ENCODE results near the gene TTLL11. TPM values are rescaled to one million over a fixed set of nuclear protein-coding genes. Genes with fewer than 3 reads are reported as not detected.

TTLL11 gene
- polyA plus RNA-seq, 4 donors: 6.6 to 9.3 (median 7.9) TPM

DNA sequence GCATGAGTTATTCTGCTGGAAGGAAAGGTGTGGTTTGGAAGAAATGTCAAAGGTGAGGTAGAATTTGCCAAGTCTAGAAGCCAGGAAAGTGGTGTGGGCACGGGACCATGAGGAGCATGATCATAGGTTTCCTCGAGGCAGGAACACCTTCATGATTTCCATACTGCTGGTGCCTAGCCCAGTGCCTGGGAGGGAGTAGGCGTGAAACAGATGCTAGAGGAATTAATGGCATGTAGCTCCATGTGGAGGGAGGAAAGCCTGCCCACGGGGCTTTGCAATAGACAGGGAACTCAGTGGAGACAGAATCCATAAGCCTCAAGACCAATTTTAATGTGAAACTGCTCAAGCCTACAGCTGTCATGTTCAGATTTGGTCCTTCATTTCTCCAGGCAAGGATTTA, 35.1 kb downstream of the TTLL11 start:
- DNase-seq (ENCODE audit: low read depth in 4 of 4, low spot score in 3 of 4): no peak

DNA sequence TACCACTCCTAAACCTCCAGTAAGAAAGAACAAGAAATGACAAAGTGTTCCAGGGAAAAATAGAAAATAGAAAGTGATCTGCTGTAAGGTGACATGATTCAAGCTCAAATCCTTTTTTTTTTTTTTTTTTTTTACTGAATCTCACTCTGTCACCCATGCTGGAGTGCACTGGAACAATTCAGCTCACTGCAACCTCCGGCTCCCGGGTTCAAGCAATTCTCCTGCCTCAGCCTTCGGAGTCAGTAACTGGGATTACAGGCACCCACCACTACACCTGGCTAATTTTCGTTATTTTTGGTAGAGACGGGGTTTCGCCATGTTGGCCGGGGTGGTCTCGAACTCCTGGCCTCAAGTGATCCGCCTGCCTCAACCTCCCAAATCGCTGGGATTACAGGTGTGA, 35.9 kb downstream of the TTLL11 start:
- DNase-seq (ENCODE audit: low read depth in 4 of 4, low spot score in 3 of 4): no peak

DNA sequence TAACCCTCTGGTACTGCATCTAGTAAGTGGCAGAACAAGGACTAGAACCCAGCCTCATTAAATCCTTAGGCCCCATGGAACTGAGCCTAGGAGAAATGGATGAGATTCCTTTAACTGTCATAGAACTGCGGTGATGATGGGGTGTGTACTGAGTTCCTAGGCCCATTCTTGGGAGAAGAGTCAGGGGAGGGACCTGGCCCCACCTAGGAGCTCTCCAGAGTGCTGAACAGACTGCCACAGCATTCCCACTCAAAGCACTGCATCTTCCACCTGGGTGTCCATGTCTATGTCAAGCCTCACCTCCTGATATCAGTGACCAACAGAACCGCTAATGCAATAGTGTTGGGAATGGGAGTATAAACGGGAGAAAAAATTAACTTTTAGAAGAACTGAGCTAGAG, 36.6 kb downstream of the TTLL11 start:
- peak in 3 of 4 donors; percentile 12 to 34 (median 17) for DNase-seq (ENCODE audit: low read depth in 4 of 4, low spot score in 3 of 4)

DNA sequence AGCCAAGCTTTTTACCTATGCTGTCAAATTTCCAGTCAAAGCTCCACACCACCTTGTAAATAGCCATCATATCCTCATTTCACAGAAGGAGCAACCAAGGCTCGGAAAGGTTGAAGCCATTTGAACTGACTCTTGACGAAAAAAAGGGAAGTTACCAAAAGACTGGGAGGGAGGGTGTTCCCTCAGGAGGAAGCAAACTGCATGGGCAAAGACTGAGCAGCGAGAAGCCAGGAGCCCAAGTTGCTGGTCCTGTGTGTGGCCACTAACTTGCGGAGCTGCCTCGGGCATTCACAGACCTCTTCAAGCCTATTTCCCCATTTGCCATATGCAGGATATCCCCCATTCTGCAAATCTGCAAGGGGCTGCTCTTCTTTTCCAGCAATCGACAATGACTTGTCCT, 37.4 kb downstream of the TTLL11 start:
- DNase-seq (ENCODE audit: low read depth in 4 of 4, low spot score in 3 of 4): no peak

DNA sequence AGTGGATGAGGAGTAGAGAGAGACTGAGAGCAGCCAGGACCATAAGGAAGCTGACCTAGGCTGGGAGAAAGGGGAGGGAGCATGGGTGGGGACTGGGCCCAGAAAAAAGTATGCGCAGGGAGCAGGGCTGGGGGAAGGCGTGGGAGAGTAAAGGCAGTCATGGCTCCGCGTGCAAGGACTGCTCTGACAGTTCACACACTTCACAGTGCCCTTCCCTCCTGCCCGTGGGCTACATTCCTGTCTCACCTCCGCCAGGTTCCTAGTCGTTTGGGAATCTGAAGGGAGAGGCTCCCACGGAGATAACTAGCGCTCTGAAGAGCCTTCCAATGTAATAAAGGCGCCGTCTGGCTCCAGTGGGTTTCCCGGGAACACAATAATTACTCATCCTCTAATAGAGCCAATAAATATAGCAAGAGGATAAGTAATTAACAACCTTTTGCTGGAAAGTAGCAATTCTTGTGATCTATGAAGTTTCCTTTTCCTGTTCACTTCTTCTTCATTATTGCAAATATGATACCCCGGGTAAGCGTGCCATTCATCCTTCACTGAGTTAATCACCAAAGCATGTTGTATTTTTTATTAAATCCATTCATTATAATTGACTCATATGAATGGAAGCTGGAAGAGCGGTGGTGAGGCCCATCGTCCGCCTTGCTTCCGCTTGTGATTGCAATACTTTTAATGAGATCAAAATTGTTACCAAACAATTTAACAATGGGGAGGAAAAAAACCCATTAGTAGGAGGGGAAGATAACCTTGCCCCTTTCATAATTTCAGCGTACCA, 39.3 kb downstream of the TTLL11 start:
- no peak for DNase-seq (ENCODE audit: low read depth in 4 of 4, low spot score in 3 of 4)

DNA sequence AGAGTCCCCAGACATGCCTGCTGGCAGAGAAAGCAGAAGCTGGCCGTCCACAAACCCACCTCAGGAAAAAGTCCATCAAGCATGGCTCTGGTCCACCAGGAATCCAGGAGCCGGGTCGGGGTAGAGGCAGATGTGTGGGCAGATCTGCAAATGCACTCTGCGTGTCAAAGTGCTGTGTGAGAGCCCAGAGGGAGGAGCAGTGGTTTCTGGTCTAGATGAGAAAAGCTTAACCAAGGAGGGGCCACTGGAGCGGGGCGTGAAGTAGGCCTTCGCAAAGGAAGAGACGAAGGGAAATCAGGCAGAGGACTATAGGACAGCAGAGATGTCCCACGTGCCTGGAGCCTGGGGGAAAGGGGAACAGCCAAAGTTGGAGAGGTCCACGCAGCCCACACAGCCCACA, 40.0 kb downstream of the TTLL11 start:
- DNase-seq (ENCODE audit: low read depth in 4 of 4, low spot score in 3 of 4): no peak

DNA sequence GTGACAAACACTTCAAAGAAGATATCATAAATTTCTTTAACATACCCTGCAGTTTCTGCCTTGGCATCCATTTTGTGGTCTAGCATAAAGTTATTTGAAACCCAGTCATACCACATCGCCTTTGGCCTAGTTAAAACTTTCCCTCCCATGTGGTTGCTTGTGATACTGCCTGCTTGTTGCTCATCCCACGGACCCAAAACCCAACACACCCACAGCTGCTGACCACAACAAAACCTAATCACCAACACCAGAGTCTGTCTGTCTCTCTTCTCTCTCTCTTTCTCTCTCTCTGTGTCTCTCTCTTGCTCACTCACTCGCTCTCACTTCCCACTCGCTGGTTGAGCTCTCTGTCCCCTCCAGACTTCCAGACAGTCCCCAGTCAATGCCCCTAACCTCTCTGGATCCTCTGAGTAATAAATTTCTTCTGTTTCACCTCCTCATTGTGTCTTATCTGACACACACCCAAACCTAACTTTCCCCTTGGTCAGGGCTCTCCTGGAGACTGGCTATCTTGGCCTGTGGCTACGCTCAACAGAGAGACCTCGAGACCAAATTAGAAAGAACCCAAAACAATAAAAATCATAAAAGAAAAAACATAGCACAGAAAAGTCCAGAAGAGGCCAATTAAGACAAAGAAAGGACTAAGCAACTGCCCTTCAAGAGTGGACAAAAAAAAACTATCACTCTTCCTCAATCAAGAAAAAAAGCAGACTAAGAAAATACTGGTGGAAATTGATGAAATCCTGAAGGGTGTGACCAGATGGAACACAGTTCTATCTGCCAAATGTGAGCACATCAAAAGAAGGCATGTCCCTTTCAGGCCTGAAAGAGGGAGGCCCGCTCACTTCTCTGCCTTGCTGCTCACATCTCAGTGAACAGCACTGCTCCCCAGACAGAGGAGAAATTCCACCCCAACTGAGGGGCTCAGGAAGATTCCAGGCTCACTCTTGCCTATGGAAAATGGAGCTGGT, 41.5 kb downstream of the TTLL11 start:
- DNase-seq (ENCODE audit: low read depth in 4 of 4, low spot score in 3 of 4): no peak

DNA sequence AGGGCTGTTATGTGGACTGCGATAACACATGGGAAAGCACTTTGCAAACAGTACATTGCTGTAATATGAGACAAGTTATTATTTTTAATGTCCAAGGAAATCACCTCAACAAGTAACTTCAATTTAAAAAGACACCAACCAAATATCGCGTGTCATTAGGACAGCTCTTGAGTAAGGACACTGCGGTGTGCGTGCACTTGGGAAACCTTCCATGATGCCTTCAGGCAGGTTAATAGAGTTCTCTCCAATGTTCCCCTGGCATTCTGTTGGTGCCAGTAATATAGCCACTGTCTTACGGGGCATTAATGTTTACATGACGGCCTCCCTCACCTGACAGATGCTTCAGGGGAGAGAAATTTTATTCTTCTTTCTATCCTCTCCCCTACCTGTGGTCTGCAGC, 42.9 kb downstream of the TTLL11 start:
- DNase-seq (ENCODE audit: low read depth in 4 of 4, low spot score in 3 of 4): no peak

DNA sequence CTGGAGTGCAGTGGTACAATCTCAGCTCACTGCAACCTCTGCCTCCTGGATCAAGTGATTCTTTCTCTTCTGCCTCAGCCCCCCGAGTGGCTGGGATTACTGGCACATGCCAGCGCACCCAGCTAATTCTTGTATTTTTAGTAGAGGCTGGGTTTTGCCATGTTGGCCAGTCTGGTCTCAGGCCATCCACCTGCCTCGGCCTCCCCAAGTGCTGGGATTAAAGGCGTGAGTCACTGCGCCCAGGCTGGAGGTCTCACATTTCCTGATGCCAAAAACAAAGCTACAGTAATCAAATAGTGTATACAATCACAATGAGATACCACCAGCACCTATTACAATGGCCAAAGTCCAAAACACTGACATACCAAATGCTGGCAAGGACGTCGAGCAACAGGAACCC, 51.1 kb downstream of the TTLL11 start:
- no peak for DNase-seq (ENCODE audit: low read depth in 4 of 4, low spot score in 3 of 4)

DNA sequence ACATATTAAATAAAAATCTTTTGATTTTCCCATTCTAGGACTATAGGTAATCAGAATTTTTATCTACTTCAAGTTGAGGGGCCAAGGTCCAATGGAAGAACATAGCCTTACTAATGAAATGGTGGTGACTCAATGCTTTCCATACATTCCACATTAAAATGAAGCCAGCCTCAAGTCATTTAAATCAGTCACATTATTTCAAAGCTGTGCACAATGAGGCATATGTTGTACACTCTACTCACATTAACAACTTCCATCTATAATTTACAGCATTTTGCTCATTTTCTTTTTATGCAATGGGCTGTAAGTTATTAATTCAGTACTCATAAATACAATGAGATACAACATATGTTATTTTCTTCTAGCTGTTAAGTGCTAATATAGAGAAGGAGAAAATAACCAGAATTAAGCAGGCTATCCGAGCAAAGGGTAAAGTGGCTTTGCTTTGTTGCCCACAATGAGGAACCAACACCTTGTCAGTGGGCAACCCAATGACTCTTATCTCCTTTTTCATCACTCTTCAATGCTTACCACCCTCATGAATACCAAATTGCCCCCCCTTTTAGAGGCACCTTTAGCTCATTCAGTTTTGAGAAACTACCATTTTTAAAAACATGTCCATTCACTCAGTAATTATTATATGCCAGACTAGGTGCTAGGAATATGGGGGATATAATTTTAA, 52.4 kb downstream of the TTLL11 start:
- no peak for DNase-seq (ENCODE audit: low read depth in 4 of 4, low spot score in 3 of 4)

DNA sequence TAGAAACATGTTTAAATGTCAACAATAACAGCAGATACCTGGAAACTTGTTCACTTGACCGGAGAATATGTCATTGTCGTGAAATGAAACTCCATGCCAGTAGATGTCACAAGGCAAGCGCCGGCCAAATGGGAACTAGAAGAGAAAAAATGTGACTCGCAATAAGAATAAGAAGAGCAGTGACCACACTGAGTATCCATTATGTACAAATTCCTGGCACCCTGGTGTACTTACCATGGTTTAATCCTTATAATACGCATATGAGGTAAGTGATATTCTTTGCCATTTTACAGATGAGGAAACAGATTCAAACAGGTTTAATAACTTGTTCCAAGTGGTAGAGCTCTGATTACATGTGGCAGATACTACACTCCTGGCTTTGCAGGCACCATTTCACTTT, 53.9 kb downstream of the TTLL11 start:
- DNase-seq (ENCODE audit: low read depth in 4 of 4, low spot score in 3 of 4): no peak

DNA sequence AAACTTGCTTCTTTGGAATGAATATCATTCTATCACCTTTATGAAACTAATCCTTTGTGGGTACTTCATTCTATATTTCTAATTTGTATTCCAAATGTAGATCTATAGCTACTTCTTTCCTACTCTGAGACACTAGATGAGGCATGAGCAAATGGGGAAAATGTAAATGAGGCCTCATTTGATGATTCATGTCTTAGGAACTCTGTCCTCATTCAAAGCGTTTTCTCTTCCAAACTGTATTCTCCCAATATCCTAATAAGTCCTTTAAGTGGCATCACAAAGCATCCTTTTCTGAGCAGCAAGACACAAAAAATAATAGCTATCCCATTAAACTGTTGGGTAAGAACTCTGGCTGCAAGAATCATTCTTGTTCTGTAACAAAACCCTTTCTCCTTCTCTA, 56.1 kb downstream of the TTLL11 start:
- DNase-seq (ENCODE audit: low read depth in 4 of 4, low spot score in 3 of 4): no peak

DNA sequence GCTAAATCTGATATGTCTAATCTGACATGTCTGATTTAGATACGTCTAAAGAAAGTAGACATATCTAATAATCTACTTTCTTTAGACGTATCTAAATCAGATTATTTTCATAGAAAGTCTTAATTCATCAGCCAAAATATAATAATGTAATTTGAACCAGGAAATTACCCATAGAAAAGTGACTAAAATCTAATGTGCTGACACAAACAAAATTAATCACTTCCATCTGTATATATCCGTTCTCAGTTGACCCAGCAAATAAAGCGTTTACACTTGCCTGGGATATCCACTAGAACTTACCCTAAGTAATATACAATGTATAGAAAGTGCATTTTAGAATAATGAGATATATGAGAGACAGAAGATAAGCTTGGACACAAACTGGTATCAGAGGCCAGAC, 56.7 kb downstream of the TTLL11 start:
- no peak for DNase-seq (ENCODE audit: low read depth in 4 of 4, low spot score in 3 of 4)

DNA sequence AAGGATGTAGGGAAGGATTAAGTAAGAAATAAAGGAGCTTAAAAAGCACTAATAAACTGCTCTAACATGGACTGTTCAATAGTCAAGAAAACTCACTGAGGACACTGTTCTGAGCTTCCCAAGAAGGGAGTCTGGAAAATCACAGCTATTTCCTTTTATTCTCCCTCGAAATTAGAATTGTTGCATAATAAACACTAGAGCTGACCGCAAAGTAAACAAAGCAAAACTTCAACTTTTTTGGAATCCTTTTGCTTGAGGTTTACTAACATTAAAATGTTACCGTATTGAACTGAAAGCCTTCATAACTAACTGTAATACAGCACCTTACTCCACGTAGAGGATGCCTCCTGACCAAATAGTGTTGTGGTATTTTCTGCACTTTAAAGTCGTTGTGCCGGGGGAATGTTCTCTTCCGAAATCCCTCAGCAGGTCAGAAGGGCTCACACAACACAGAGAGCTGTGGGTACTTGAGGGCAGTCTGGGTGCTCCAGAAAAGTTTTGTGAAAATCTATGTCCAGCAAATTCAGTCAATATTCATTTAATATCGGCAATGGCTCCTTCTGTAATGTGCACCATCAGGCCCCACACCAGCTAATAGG, 59.2 kb downstream of the TTLL11 start:
- DNase-seq (ENCODE audit: low read depth in 4 of 4, low spot score in 3 of 4): no peak

DNA sequence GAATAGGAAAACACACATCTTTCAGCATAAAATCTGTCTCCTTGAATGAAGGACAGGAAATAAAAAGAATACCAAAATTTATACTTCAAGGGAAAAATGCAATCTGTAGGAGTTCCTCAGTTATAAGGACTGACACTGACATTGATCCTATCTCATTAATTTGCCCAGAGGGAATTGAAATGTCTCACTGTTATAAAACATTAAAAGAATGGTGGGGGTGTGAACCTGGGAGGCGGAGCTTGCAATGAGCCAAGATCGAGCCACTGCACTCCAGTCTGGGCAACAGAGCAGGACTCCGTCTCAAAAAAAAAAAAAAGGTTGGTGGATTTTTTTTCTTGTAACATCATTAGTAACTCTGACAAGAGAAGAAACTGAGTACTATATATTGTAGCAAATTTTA, 60.8 kb downstream of the TTLL11 start:
- no peak for DNase-seq (ENCODE audit: low read depth in 4 of 4, low spot score in 3 of 4)

DNA sequence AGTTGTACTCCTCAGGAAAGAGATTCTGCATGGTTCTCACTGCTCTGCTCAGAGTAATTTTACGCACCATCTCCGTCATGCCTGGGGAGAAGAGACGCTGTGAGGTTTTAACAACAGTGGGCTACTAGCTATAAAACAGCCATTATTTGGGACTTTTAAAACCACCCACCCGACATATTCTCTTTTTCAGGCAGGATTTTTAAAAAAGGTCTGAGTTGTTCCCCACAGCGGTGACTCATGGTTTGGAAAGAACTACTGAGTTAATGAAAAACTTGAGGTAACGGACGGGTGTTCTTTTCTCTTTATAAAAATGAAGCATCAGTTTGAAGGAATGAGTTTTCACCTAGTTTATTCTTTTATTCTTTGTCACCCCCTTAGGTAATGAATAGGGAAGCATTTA, 61.3 kb downstream of the TTLL11 start:
- no peak for DNase-seq (ENCODE audit: low read depth in 4 of 4, low spot score in 3 of 4)

DNA sequence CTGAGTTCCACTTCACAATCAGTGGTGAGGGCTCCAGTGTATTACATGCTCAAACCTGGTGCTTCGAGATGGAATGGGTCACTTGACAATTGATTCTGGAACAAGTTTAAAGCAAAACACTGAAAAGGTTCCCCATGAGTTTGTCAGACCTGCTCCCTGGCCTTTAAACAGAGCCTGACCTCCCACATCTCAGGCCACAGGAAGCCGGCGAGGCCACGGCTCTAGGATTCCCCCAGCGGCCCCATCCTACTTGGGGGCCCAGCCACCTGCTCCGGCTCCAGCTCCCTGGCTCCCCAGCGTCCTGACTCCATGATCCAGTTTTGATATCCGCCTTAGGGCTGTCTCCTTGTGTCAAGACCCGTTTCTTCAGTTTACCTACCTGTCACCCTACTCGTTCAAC, 62.0 kb downstream of the TTLL11 start:
- no peak for DNase-seq (ENCODE audit: low read depth in 4 of 4, low spot score in 3 of 4)

DNA sequence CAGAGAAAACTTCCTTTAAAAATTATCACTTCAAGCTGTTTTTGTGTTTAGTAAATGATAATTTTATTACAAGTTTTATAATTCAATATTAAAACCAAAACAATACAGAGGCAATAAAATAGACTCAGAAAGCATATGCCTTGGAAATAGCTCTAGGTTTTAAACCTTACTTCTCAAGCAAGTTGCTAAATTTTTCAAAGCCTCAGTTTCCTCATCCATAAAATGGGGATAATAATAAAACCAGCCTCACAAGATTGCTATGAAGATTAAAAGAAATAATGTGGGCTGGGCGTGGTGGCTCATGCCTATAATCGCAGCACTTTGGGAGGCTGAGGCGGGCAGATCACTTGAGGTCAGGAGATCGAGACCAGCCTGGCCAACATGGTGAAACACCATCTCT, 62.8 kb downstream of the TTLL11 start:
- no peak for DNase-seq (ENCODE audit: low read depth in 4 of 4, low spot score in 3 of 4)

DNA sequence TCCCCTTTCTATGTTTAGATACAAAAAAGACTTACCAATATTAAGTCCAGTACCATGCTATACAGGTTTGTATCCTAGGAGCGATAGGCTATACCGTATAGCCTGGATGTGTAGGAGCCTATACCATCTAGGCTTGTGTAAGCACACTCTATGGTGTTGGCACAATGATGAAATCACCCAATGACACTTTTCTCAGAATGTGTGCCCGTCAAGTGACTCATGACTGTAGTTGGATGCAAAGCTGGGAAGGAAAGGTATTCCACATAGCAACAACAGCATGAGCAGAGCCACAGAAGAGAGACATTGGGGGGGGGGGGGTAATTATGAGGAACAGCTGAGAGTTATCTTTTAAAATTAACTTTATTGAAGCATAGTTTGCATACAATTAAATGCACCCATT, 63.2 kb downstream of the TTLL11 start:
- DNase-seq (ENCODE audit: low read depth in 4 of 4, low spot score in 3 of 4): no peak

DNA sequence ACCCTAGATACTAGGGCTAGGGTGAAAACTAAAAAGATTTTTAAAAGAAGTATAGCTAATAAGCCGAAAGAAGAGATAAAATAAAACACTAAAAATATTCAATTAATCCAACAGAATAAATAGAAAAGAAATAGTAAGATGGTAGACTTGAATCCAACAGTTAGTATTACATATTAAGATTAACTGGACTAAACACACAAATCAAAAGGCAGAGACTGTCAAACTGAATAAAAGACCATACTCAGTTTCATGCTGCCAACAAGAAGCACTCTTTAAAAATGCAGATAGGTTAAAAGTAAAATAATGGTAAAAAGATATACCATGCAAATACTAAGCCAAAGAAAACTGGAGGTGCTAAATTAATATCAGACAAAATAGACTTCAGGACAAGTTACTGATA, 65.0 kb downstream of the TTLL11 start:
- no peak for DNase-seq (ENCODE audit: low read depth in 4 of 4, low spot score in 3 of 4)

DNA sequence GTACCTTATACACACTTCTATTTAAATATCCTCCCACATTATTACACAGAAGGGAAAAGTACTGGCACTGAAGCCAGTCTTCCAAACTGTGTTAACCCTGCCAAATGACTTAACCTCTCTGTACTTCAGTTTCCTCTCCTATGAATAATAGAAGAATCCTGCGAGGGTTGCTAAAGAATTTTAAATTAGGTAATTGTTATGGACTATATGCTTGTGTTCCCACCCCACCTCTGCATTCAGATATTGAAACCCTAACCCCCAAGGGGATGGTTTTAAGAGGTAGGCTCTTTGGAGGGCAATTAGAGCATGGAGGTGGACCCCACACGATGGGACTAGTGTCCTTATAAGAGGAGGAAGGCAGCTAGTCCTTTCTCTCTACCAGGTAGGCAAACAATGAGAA, 72.7 kb downstream of the TTLL11 start:
- DNase-seq (ENCODE audit: low read depth in 4 of 4, low spot score in 3 of 4): no peak

All from left renal pelvis (tissue), 4 donors.